Myocyte (in vitro differentiated cells): ENCODE results near the gene MARK1. TPM values are rescaled to one million over a fixed set of nuclear protein-coding genes. Genes with fewer than 3 reads are reported as not detected.
"Not testable (repeated sequence)": the region's sequence is repeated elsewhere in the genome, so short reads cannot be mapped to it uniquely, and the experiment has no call there.

Source experiments
- DNase-seq: peaks from one replicate; pipeline ENCODE4 v3.0.0-alpha.2; 2012; ENCODE audit warnings: low read depth
- total RNA-seq: library from RNA; depleted of rRNA; stranded (reverse); fragments of >200 nt; gene quantifications from 2 replicates; pipeline ENCODE4 v1.2.3, GENCODE V29; 2014

Gene MARK1
- total RNA-seq, 1 donor from 2014 or later = 0.08 TPM

DNA sequence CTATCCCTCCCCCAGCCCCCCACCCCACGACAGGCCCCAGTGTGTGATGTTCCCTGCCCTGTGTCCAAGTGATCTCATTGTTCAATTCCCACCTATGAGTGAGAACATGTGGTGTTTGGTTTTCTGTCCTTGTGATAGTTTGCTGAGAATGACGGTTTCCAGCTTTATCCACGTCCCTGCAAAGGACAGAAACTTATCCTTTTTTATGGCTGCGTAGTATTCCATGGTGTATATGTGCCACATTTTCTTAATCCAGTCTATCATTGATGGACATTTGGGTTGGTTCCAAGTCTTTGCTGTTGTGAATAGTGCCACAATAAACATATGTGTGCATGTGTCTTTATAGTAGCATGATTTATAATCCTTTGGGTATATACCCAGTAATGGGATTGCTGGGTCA, 77.7 kb downstream of the MARK1 start:
- DNase-seq = not testable (repeated sequence)

DNA sequence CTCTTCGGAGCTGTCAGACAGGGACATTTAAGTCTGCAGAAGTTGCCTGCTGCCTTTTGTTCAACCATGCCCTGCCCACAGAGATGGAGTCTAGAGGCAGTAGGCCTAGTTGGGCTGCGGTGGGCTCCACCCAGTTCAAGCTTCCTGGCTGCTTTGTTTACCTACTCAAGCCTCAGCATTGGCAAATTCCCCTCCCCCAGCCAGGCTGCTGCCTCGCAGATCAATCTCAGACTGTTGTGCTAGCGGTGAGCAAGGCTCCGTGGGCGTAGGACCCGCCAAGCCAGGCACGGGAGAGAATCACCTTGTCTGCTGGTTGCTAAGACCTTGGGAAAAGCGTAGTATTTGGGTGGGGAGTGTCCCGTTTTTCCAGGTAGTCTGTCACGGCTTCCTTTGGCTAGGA, 83.2 kb downstream of the MARK1 start:
- not testable (repeated sequence) for DNase-seq

DNA sequence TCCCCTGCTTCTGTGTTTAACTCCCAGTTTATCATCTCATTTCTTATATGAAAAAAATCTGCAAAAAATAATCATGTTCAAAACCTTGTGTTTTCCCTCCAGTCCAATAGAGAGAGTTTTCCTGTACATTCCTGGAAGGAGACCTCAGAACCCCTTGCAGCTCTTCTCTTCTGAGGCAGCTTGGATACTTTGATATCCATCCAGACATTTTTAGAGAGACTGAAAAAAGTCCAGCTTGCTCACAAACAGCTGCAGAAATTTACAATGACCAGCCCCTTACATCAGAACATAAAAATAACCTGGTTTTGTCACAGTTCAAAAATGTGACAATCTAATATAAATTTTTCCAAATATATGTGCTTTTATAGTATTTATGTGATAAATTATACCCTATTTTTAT, 88.9 kb downstream of the MARK1 start:
- no peak for DNase-seq

DNA sequence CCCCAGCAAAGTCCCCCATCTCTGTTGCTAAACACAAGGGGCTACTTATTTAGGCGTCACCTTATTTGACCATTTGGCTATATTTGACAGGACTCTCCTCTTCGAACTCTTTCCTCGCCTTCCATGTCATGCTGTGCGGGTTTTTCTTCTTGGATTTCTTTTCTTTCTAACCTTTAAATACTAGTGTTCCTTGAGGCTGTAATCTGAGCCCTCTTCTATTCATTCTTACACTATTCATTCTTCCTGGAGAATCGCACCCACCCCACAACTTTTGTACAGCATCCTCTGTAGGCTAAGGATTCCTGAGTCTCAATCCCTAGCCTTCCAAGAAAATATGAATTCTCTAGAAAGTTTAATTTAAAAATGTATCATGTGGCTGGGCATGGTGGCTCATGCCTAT, 100.5 kb downstream of the MARK1 start:
- DNase-seq = no peak

DNA sequence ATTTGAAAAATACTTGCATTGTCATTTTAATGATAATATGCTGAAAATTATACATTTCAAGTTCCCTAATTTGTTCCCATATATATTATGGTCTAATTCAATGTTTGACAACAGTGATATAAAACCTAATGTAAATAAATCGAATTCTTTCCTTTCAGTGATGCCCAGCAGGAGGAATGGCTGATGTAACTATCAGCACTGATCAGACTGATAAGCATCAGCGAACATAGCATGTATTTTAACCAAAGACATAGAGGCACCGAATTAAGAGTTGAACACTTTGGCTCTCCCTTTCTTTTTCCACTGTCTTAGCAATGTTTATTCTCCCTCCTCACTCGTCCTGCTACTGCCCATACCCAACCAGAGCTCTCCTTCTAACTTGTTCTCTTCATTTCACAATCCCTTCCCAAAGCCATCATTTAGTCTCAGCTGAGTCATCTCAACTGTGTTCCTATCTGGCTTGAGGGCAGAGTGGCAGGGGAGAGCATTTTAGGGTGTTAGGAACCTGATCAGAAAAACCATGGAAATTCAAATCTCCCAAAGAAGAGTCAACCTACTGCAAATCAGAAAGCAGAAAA, 103.4 kb downstream of the MARK1 start:
- DNase-seq = no peak

DNA sequence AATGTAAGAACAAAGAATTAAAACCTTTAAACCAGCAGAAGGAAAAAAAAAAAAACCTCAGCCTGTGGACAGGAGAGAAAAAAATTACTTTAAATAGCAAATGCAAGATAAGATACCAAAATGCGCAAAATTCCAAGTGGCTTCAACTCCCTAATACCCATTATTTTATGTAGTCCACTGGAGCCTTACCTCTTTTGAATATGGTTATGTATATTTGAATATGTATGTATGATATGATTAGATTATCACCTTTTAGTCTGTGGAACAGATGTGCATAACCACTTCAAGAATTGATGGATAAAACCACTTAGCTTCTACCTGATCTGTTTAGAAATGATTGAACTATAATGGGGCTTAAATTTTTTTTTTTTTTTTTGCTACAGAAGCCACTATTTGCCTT, 109.8 kb downstream of the MARK1 start:
- no peak for DNase-seq

DNA sequence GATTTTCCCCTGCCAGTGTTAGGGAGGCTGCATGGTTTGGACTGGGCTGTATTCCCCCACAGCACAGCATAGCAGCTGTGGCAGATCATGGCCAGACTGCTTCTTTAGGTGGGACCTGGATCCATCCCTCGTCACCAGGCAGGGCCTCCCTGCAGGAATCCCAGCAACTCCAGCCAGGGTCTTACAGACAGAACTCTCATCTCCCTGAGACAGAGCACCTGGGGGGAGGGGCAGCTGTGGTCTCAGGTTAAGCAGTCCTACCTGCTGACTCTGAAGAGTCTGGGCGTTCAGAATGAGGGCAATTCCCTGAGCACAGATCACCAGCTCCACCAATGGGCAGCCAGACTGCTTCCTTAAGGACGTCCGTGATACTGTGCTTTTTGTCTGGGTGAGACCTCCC, 114.3 kb downstream of the MARK1 start:
- no peak for DNase-seq

DNA sequence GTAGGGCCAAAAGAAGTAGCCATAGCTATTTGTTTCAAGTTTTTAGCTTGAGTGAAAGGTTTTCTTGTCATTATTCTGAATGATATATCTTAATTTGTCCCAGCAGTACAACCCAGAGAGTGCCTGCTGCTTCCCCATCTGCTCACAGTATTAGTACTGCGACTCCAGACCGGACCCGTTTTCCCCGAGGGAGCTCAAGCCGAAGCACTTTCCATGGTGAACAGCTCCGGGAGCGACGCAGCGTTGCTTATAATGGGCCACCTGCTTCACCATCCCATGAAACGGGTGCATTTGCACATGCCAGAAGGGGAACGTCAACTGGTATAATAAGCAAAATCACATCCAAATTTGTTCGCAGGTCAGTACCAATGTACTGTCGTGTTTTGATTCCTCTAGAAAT, 125.1 kb downstream of the MARK1 start:
- DNase-seq = peak; percentile 3

DNA sequence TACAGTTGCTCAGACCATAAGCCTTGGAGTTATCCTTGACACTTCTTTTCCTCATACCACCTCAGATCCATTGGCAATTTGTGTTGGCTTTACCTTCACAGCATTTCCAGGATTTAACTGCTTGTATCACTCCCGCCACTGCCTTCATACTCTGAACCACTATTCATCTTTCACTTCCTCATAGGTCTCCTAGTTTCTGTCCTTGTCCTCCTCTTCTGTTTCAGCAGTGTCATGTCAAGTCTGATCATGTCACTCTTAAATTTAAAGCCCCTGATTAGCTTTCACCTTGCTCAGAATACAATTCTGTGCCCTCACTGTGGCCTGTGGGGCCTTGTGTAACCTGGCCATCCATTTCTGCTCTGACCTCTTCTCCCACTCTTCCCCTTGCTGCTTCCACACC, 127.6 kb downstream of the MARK1 start:
- DNase-seq = no peak

DNA sequence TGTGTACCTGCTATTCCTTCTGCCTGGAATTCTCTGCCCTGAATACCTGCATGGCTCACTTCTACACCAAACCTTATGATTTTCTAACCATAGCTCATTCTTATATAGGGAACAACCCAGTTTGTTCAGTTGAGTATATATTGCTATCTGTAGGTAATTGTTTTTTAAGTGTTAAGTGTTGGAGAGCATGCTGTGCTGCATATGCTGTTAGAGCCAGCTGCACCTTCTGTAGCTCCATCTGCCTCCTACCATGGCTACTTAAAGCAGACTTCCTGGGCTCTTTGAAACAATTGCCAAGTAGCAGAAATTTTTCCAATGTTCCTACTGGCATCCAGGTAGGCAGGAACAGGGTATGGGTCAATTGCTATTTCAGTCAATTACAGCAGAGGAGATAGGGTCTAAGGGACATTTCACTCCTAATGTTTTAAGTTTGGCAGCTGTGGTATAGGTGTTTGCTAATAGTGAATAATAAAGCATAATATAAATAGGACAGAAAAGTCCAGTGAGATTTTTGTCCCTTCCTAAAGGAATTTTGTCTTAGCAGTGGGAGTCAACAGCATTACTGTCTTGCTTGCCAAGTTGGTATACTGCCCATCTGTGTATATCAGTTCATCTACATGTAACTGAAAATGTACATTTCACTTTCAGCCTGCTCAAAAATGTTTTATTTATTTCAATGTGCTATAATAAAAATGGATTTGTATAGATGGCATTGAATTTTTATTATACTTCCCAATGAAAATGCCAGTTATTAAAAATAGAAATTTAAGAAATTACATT, 128.2 kb downstream of the MARK1 start:
- no peak for DNase-seq

DNA sequence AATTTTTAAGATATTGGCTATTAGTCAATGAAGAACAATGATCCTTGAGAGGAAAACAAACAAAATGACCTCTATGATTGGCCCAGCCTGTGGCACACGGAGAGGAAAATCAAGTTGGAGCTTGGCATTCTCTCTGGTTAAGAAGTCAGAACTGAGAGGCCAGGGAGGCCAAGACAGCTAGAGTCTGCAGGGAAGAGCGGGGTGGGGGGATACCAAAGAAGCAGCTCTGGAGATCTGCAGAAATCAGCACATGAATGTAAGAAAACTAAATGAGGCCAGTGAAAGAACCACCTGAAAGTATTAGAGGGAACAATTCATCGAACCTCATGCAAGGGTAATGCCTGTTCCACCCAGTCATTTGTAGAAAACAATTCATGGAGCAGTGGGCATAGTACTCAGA, 138.4 kb downstream of the MARK1 start:
- DNase-seq = no peak

DNA sequence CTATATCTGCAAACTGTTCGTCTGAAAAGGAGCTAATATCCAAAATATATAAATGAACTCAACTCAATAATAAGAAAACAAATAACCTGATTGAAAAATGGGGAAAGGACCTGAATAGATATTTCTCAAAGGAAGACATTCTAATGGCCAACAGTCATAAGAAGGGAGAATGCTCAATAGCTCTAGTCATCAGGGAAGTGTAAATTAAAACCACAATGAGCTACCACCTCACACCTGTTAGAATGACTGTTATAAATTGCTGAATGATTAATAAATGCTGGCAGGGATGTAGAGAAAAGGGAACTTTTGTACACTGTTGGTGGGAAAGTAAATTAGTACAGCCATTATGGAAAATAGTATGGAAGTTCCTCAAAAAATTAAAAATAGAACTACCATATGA, 141.1 kb downstream of the MARK1 start:
- DNase-seq = no peak

DNA sequence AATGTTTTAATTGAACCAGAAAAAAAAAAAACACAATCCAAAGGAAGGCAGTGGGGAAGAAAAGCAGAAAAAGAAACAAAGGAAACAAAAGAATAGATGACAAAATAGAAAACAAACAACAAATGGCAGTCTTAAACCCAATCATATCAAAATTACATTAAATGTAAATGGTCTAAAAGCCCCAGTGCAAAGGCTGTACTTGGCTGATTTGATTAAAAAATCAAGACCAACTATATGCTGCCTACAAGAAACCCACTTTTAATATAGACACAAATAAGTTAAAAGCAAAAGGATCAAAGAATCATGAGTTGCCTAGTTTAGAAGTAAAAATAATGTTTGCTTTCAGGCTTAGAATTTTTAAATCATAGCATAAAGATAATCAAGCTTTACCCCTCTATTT, 142.4 kb downstream of the MARK1 start:
- DNase-seq = no peak

DNA sequence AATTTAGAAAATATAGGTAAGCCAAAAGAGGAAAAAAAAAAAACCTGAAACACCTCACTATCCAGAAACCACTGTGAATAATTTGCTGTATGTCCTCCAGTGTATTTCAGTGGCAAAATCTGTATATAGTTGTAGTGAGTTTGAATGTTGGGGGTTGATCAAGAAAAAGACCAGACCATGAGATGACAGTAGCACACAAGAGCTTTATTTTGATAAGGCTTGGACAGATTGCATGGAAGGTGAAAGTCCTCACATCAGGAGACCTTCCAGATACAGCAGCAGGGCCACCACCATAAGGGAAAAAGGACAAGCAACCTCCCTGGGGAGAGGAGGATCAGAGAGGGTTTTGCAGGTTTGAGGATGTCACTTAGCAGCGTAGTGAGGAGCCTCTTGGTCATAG, 146.0 kb downstream of the MARK1 start:
- DNase-seq = no peak

DNA sequence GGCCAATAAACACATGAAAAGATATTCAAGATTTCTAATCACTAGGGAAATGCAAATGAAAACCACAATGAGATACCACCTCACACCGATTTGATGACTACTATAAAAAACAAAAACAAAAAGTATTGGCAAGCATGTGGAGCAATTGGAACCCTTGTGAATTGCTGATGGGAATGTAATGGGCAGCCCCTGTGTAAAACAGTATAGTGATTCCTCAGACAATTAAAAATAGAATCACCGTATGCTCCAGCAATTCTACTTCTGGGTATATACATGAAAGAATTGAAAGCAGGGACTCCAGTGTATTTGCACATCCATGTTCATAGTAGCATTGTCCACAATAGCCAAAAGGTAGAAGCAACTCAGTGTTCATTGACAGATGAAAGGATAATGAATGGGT, 149.3 kb downstream of the MARK1 start:
- DNase-seq = no peak

DNA sequence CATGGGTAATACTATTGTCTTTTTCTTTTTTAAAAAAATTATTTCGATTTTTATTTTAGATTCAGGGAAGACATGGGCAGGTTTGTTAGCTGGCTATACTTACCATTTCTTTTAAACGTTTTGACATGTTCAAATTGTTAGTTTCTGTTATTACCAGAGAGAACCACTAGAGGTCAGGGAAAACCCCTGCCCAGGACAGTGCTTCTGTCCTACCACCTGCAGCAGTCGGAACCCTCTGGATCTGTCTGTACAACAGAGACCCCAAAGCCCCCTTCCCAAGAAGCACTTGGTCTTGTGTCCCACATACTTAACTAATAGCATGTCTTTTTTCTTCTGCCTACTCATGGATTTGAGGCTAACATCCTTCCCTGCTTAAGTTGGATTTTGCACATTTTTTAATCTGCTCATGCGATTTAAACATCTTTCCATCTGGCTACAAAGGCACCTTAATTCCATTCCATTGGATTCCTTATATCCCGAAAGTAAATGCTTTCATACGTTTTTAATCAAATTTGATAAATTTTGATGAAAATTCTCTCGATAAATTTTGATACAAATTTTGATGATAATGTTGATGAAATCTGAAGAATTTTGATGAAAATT, 152.2 kb downstream of the MARK1 start:
- DNase-seq = peak; percentile 49

DNA sequence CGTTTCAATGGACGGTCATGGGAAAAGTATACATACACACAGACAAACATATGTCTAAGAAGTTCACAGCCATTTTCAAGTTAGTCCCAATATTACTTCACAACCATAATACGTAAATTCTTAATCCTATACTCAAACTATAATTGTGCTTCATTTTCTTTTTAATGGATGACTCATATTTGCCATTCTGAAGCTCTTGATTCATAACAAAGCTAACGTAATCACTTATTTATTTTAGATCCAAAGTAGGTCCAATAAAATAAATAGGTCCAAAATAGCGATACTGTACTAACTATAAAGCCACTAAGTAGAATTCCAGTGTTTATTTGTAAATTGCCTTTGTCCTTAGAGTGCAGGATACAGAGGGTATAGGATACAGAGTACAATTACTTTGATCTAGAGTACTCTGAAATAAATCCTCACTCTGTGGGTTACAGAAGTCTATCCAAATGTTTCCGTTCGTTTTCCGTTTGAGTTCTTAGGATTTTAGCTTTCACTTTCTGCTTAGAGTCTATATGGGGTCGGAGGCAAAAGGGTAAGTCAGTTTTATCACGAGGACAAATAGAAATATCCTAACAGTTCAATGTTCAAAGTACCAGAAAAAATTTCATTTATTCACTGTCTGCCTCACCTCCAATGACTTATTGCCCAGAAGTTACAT, 153.4 kb downstream of the MARK1 start:
- no peak for DNase-seq

DNA sequence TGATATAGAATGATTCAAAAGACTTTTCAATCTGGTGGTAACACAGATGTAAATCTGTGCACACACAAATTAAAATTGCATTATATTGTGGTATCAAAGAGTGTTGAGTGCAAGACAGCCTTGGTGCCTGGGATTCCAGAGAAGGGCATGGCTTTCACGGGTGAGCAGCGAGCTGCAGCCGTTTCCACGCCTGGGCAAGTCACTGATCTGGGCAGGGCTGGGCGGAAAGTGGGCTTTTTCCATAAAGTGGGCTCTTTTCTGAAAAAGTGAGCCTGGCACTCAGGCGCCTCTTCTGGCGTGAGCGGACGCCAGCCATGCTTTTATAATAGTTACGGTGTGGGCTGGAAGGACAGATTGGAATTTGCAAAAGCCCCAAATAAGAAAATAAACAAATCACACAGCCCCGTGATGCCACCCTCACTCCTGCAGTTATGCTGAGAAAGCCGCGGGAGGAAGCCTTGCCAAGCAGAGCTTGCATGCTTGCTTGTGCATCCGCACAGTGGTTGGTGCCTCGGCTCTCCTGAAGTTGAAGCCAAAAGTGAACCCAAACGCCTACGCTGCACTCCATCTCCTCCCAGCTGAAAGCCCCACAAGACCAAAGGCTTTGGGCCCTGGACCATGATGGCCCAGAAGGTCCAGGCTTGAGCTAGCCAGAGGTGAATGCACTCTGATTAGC, 155.1 kb downstream of the MARK1 start:
- DNase-seq = no peak

DNA sequence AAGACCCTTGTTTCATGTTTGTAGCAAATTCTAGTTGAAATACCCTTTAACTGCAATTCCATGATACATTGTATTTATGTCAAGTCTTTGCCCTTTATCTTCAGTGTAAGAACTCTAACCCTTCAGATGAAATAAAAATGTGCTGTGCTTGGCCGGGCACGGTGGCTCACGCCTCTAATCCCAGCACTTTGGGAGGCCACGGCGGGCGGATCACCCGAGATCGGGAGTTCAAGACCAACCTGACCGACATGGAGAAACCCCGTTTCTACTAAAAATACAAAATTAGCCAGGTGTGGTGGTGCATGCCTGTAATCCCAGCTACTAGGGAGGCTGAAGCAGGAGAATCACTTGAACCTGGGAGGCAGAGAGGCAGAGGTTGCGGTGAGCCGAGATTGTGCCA, 155.8 kb downstream of the MARK1 start:
- not testable (repeated sequence) for DNase-seq

DNA sequence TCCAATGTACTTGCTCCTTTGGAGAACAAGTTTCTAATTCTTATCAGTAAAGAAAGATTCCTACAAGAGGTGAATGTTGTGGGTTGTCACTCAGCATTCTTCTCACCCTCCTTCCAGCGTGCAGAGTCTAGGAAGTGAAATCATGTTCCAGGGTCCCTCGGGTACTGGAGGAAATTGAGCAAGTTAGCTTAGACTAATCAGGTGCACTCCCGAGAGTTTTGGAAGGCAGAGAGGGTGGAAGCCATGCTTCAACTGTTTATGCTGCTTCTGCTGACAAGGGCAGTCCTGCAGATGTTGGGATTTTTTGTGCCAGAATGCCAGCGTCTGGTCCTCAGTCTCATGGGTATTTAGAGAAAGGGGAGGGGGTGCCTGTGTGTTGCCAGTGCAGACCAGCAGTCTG, 157.0 kb downstream of the MARK1 start:
- no peak for DNase-seq

DNA sequence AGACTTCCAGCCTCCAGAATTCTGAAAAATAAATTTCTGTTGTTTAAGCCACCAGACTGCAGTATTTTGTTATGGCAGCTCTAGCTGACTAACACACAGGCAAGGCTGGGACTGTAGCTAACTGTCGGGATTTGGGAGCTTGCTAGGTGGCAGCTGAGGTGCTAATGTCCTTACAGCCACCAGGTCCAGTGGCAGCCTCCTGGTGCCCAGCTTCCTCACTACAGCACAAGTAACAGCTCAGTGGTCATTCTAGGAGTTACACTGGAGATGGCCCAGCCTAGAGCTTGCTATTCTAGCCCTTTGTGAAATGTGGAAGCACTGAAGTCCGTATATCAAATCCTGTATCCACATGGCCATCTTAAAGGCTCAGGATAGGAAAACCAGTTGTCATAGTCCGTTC, 157.9 kb downstream of the MARK1 start:
- DNase-seq = no peak

DNA sequence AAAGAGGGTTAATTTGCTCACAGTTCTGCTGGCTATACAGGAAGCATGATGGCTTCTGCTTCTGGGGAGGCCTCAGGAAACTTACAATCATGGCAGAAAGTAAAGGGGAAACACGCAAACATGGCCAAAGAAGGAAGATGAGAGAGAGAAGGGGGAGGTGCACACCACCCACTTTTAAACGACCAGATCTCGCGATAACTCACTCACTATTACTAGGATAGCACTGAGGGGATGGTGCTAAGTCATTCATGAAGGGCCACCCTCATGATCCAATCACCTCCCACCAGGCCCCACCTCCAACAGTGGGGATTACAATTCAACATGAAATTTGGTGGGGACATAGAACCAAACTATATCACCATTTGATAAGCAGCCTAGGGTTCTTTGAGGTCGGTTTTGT, 159.9 kb downstream of the MARK1 start:
- DNase-seq = no peak
